Endodermal cell (in vitro differentiated cells): Measurements from ENCODE around the gene AIG1. TPM values are rescaled to one million over a fixed set of nuclear protein-coding genes. Genes with fewer than 3 reads are reported as not detected.

ENCODE experiments used
- DNase-seq: peaks from one replicate; pipeline ENCODE4 v3.0.0-alpha.2; 2017
- H3K27ac ChIP-seq: 2 replicates; pipeline ENCODE4 v1.5.1; 2013; ENCODE audit warnings: mild to moderate bottlenecking, low read depth, low read length, moderate library complexity
- H3K27me3 ChIP-seq: 2 replicates; pipeline ENCODE4 v1.6.1; 2013; ENCODE audit warnings: mild to moderate bottlenecking, low read length, moderate library complexity; ENCODE audit not compliant: insufficient read depth, control insufficient read depth, poor library complexity, severe bottlenecking
- H3K36me3 ChIP-seq: 2 replicates; pipeline ENCODE4 v1.7.0; 2013; ENCODE audit warnings: mild to moderate bottlenecking, low read length, moderate library complexity; ENCODE audit not compliant: control insufficient read depth, insufficient read depth
- H3K4me1 ChIP-seq: one replicate; pipeline ENCODE4 v1.7.0; 2013; ENCODE audit warnings: low read length; ENCODE audit not compliant: control insufficient read depth, insufficient read depth
- H3K4me3 ChIP-seq: 2 replicates; pipeline ENCODE4 v1.5.1; 2013; ENCODE audit warnings: mild to moderate bottlenecking, low read length, moderate library complexity
- H3K9ac ChIP-seq: 2 replicates; pipeline ENCODE4 v1.6.1; 2013; ENCODE audit warnings: mild to moderate bottlenecking, low read length, moderate library complexity; ENCODE audit not compliant: poor library complexity, severe bottlenecking; ENCODE audit errors: extremely low read depth
- H3K9me3 ChIP-seq: 2 replicates; pipeline ENCODE4 v1.6.1; 2013; ENCODE audit warnings: mild to moderate bottlenecking, low read length, moderate library complexity; ENCODE audit not compliant: control insufficient read depth
- H3K27ac Mint-ChIP-seq: 2 replicates; pipeline ENCODE4 v1.8.0; 2020; ENCODE audit warnings: mixed read lengths
- H3K27me3 Mint-ChIP-seq: 2 replicates; pipeline ENCODE4 v1.8.0; 2021; ENCODE audit warnings: mild to moderate bottlenecking, mixed read lengths; ENCODE audit not compliant: insufficient read depth
- H3K36me3 Mint-ChIP-seq: 2 replicates; pipeline ENCODE4 v1.8.0; 2020; ENCODE audit warnings: low read depth, mixed read lengths
- H3K4me1 Mint-ChIP-seq: 2 replicates; pipeline ENCODE4 v1.8.0; 2020; ENCODE audit warnings: mixed read lengths
- H3K4me3 Mint-ChIP-seq: 2 replicates; pipeline ENCODE4 v1.8.0; 2020; ENCODE audit warnings: mild to moderate bottlenecking, moderate library complexity, mixed read lengths
- H3K9me3 Mint-ChIP-seq: 2 replicates; pipeline ENCODE4 v1.8.0; 2020; ENCODE audit warnings: mild to moderate bottlenecking, mixed read lengths
- WGBS, 2 experiments: methylation state at CpG; one replicate each; pipeline versions ENCODE4 v1.1.5 to v1.1.7; 2013; ENCODE audit warnings: missing lambda C conversion rate in 2 of 2, mixed read lengths in 1 of 2; ENCODE audit not compliant: insufficient coverage in 1 of 2, insufficient read length in 1 of 2; 5-methylcytosine and 5-hydroxymethylcytosine counted together
- total RNA-seq, 2 donors: library from RNA; stranded (reverse); fragmentation: NEBNext Ultra II Directional in 1 of 2; extraction: Animal tissue kit (Norgen Biotek cat#: 25700) in 1 of 2; gene quantifications; 2 replicates in 1 of 2; 3 replicates in 1 of 2; pipeline ENCODE4 v1.2.1, GENCODE V29; 2021
- TF ChIP-seq, protein P1 (sequence below): fragments of 200-600 bp; sonication (generic); conservative IDR thresholded peaks from 2 replicates; pipeline ENCODE4 v1.5.0; 2021; ENCODE audit warnings: antibody characterized with exemption, mild to moderate bottlenecking

AIG1 gene
- total RNA-seq, 2 donors from 2014 or later = 23.0 to 25.2 TPM

DNA sequence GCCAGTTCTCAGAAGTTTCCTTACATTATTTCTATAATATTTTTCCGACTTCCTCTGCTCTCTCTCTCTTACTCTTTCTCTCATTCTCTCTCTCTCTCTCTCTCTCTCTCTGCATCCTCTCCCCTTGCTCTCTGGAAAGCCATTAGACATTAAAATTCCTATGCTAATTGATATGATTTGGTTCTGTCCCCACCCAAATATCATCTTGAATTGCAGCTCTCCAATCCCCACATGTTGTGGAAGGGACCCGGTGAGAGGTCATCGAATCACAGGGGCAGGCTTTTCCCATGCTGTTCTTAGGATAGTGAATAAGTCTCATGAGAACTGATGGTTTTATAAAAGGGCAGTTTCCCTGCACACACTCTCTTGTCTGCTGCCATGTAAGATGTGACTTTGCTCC, 315.7 kb downstream of the AIG1 start:
- no peak overlapping the region for H3K4me3 ChIP-seq
- WGBS, 2 experiments = 89 to 96% methylated on average over 1 to 3 of the region's 3 CpGs
- TF ChIP-seq, protein P1, sequence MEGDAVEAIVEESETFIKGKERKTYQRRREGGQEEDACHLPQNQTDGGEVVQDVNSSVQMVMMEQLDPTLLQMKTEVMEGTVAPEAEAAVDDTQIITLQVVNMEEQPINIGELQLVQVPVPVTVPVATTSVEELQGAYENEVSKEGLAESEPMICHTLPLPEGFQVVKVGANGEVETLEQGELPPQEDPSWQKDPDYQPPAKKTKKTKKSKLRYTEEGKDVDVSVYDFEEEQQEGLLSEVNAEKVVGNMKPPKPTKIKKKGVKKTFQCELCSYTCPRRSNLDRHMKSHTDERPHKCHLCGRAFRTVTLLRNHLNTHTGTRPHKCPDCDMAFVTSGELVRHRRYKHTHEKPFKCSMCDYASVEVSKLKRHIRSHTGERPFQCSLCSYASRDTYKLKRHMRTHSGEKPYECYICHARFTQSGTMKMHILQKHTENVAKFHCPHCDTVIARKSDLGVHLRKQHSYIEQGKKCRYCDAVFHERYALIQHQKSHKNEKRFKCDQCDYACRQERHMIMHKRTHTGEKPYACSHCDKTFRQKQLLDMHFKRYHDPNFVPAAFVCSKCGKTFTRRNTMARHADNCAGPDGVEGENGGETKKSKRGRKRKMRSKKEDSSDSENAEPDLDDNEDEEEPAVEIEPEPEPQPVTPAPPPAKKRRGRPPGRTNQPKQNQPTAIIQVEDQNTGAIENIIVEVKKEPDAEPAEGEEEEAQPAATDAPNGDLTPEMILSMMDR = no peak

DNA sequence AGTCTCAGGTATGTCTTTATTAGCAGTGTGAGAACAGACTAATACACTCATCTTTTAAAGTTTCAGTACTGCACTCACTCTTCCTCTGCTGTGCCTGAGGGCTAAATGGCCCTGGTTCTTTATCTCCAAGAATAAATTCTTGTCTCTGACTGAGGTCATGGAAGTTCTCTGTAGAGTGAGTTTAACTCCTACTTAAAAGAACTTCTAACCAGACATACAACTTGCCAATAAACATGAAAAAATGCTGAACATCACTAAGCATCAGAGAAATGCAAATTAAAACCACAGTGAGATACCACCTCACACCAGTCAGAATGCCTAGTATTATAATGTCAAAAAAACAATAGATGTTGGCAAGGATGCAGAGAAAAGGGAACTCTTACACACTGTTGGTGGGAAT, 316.2 kb downstream of the AIG1 start:
- peaks cover 26% of the 10 kb centered on the region for H3K9me3 ChIP-seq
- Mint-ChIP-seq H3K4me1 (no peaks in the 10 kb centered on the region), H3K4me3 (no peak overlapping the region), H3K36me3 (no peaks in the 10 kb centered on the region), H3K9me3 (peaks cover 7% of the 10 kb centered on the region), H3K27ac (no peak overlapping the region), H3K27me3 (peaks cover 39% of the 10 kb centered on the region)
- H3K9ac ChIP-seq = no peak overlapping the region
- no peaks in the 10 kb centered on the region for H3K36me3 ChIP-seq
- H3K27me3 ChIP-seq = peaks cover 50% of the 10 kb centered on the region
- H3K4me3 ChIP-seq = no peak overlapping the region
- DNase-seq = no peak
- no peak overlapping the region for H3K27ac ChIP-seq
- H3K4me1 ChIP-seq = peaks cover 2% of the 10 kb centered on the region
- TF ChIP-seq, protein P1 = no peak

More for the DNA sequence above, 315.7 kb downstream of the AIG1 start:
- Histone ChIP-seq H3K9me3 (peaks cover 26% of the 10 kb centered on the region), H3K4me1 (peaks cover 2% of the 10 kb centered on the region), H3K36me3 (no peaks in the 10 kb centered on the region), H3K27ac (no peak overlapping the region), H3K9ac (no peak overlapping the region), H3K27me3 (peaks cover 53% of the 10 kb centered on the region)
- Mint-ChIP-seq H3K36me3 (no peaks in the 10 kb centered on the region), H3K4me3 (no peak overlapping the region), H3K27ac (no peak overlapping the region), H3K4me1 (no peaks in the 10 kb centered on the region), H3K27me3 (peaks cover 39% of the 10 kb centered on the region), H3K9me3 (peaks cover 7% of the 10 kb centered on the region)
- no peak for DNase-seq

- Mint-ChIP-seq H3K4me1 (no peaks in the 10 kb centered on the region), H3K27ac (no peak overlapping the region), H3K9me3 (no peaks in the 10 kb centered on the region), H3K4me3 (no peak overlapping the region), H3K36me3 (no peaks in the 10 kb centered on the region), H3K27me3 (no peaks in the 10 kb centered on the region)
- Histone ChIP-seq H3K27me3 (no peaks in the 10 kb centered on the region), H3K36me3 (no peaks in the 10 kb centered on the region), H3K9me3 (no peaks in the 10 kb centered on the region), H3K27ac (no peak overlapping the region), H3K9ac (no peak overlapping the region), H3K4me1 (no peaks in the 10 kb centered on the region), H3K4me3 (no peak overlapping the region)
- no peak for DNase-seq
- TF ChIP-seq, protein P1 = no peak
- 94 to 97% methylated on average over 2 of the region's 2 CpGs for WGBS, 2 experiments
Measured at GRCh38 chr6:143385636-143386035, 324.9 kb downstream of the AIG1 start.
